ENCODE data around the gene FBXL14. TPM values are rescaled to one million over a fixed set of nuclear protein-coding genes. Genes with fewer than 3 reads are reported as not detected.
"Not testable (repeated sequence)": the region's sequence is repeated elsewhere in the genome, so short reads cannot be mapped to it uniquely, and the experiment has no call there.

The FBXL14 gene
- polyA plus RNA-seq, 1 donor from 2014 or later: 15.1 TPM

GRCh38 chr12:1560704-1561103 lies 33.7 kb downstream of the FBXL14 start:
- no peak overlapping the region for H3K9ac ChIP-seq (ENCODE audit: low read length)
- H2AFZ ChIP-seq (ENCODE audit: low read depth, low read length): no peak overlapping the region
- no peaks in the 10 kb centered on the region for H3K36me3 ChIP-seq (ENCODE audit: insufficient read depth, low read length)
- no peaks in the 10 kb centered on the region for H4K20me1 ChIP-seq (ENCODE audit: insufficient read depth)
- H3K9me3 ChIP-seq (ENCODE audit: low read length): no peaks in the 10 kb centered on the region
- H3K27me3 ChIP-seq (ENCODE audit: insufficient read depth, low read depth, low read length): no peaks in the 10 kb centered on the region
- TF ChIP-seq REST (IDR thresholded peaks at IDR 0.05; ENCODE audit: borderline replicate concordance) (no peak), TAF1 (IDR thresholded peaks at IDR 0.05; ENCODE audit: low read depth) (no peak)
- H3K4me3 ChIP-seq (ENCODE audit: low read length): no peak overlapping the region
- H3F3A ChIP-seq (ENCODE audit: insufficient read depth, low read length, poor library complexity, severe bottlenecking): no peaks in the 10 kb centered on the region
- H3K27ac ChIP-seq (ENCODE audit: low read length): no peak overlapping the region
- H3K79me2 ChIP-seq (replicated peaks; ENCODE audit: insufficient read depth, low read length): peaks cover 64% of the 10 kb centered on the region
- no peak overlapping the region for H3K4me2 ChIP-seq (ENCODE audit: low read length)
- H3K9me2 ChIP-seq (ENCODE audit: insufficient read depth, low read length): no peaks in the 10 kb centered on the region

GRCh38 chr12:1559676-1560091 lies 34.7 kb downstream of the FBXL14 start:
- Histone ChIP-seq H2AFZ (ENCODE audit: low read depth, low read length) (no peak overlapping the region), H3K79me2 (replicated peaks; ENCODE audit: insufficient read depth, low read length) (peaks cover 64% of the 10 kb centered on the region), H3K4me2 (ENCODE audit: low read length) (no peak overlapping the region)

GRCh38 chr12:1558108-1558507 lies 36.3 kb downstream of the FBXL14 start:
- not testable (repeated sequence) for H3K9ac ChIP-seq (ENCODE audit: low read length); H3K9me3 ChIP-seq (ENCODE audit: low read length); H3K27ac ChIP-seq (ENCODE audit: low read length); H3F3A ChIP-seq (ENCODE audit: insufficient read depth, low read length, poor library complexity, severe bottlenecking); H3K4me3 ChIP-seq (ENCODE audit: low read length); H3K36me3 ChIP-seq (ENCODE audit: insufficient read depth, low read length); H4K20me1 ChIP-seq (ENCODE audit: insufficient read depth); H3K27me3 ChIP-seq (ENCODE audit: insufficient read depth, low read depth, low read length); H3K9me2 ChIP-seq (ENCODE audit: insufficient read depth, low read length); H3K4me2 ChIP-seq (ENCODE audit: low read length); H2AFZ ChIP-seq (ENCODE audit: low read depth, low read length)
- H3K79me2 ChIP-seq (replicated peaks; ENCODE audit: insufficient read depth, low read length): peaks cover 64% of the 10 kb centered on the region

More at GRCh38 chr12:1559676-1560091, 34.7 kb downstream of the FBXL14 start:
- H3K27ac ChIP-seq (ENCODE audit: low read length): no peak overlapping the region
- H3K4me3 ChIP-seq (ENCODE audit: low read length): no peak overlapping the region
- H3K9me3 ChIP-seq (ENCODE audit: low read length): no peaks in the 10 kb centered on the region
- no peaks in the 10 kb centered on the region for H3F3A ChIP-seq (ENCODE audit: insufficient read depth, low read length, poor library complexity, severe bottlenecking)
- no peak for TF ChIP-seq REST (IDR thresholded peaks at IDR 0.05; ENCODE audit: borderline replicate concordance)
- H3K9ac ChIP-seq (ENCODE audit: low read length): no peak overlapping the region
- no peaks in the 10 kb centered on the region for H3K27me3 ChIP-seq (ENCODE audit: insufficient read depth, low read depth, low read length)
- H4K20me1 ChIP-seq (ENCODE audit: insufficient read depth): no peaks in the 10 kb centered on the region
- H3K36me3 ChIP-seq (ENCODE audit: insufficient read depth, low read length): no peaks in the 10 kb centered on the region
- H3K9me2 ChIP-seq (ENCODE audit: insufficient read depth, low read length): no peaks in the 10 kb centered on the region
